ENCODE data around the gene RIPK4.

The RIPK4 gene

DNA sequence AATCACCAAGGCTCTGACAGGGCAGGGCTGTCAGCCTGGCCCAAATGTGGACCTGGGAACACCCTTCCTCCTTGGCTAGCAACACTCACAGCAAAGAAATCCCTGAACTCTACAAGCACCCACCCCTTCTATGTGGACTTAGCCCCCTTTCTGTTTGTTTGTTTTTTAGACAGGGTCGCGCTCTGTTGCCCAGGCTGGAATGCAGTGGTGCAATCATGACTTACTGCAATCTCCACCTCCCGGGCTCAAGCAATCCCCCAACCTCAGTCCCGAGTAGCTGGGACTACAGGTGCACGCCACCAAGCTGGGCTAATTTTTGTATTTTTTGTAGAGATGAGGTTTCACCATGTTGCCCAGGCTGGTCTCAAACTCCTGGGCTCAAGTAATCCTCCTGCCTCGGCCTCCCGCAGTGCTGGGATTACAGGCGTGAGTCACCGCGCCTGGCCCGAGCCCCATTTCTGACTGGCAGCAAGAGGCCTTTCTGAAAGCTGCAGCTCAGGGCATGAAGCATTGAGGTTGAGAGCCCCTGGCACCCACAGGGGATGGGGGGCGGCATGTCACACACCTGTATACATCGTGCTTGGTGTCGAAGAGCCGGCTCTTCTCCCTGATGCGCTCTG lies 16.2 kb downstream of the RIPK4 start:
- no peak overlapping the region for H3K4me3 ChIP-seq (ENCODE audit: low read depth, low read length)
- TF ChIP-seq, protein P1, sequence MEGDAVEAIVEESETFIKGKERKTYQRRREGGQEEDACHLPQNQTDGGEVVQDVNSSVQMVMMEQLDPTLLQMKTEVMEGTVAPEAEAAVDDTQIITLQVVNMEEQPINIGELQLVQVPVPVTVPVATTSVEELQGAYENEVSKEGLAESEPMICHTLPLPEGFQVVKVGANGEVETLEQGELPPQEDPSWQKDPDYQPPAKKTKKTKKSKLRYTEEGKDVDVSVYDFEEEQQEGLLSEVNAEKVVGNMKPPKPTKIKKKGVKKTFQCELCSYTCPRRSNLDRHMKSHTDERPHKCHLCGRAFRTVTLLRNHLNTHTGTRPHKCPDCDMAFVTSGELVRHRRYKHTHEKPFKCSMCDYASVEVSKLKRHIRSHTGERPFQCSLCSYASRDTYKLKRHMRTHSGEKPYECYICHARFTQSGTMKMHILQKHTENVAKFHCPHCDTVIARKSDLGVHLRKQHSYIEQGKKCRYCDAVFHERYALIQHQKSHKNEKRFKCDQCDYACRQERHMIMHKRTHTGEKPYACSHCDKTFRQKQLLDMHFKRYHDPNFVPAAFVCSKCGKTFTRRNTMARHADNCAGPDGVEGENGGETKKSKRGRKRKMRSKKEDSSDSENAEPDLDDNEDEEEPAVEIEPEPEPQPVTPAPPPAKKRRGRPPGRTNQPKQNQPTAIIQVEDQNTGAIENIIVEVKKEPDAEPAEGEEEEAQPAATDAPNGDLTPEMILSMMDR (IDR thresholded peaks at IDR 0.05; ENCODE audit: low read depth, low read length) = no peak
- no peak for DNase-seq (ENCODE audit: low read depth, low spot score)
- in situ Hi-C loops (cut with HindIII; ENCODE audit: low sequenced_read_pairs) = no loop called here

DNA sequence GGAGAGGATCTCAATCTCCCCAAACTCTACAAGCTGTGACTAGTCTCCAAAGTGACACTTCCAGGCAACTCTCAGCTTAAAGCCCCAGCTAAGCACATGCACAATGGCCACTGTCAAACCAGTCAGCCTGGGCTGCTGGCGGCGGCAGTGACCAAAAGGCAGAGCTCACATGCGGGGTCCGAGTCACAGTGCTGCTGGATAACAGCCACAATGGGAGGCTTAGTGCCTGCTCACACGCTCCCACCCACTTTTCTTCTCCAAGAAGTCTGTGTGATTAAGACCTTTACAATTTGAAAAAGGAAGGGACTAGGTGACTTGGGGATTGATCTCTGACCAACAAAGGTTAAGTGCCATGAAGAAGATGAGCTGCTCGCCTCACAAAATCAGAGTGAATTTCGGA lies 16.8 kb downstream of the RIPK4 start:
- in situ Hi-C loops (cut with HindIII; ENCODE audit: low sequenced_read_pairs) = no loop called here
- no peak for DNase-seq (ENCODE audit: low read depth, low spot score)
- TF ChIP-seq, protein P1 (IDR thresholded peaks at IDR 0.05; ENCODE audit: low read depth, low read length) = no peak
- H3K4me3 ChIP-seq (ENCODE audit: low read depth, low read length) = no peak overlapping the region

DNA sequence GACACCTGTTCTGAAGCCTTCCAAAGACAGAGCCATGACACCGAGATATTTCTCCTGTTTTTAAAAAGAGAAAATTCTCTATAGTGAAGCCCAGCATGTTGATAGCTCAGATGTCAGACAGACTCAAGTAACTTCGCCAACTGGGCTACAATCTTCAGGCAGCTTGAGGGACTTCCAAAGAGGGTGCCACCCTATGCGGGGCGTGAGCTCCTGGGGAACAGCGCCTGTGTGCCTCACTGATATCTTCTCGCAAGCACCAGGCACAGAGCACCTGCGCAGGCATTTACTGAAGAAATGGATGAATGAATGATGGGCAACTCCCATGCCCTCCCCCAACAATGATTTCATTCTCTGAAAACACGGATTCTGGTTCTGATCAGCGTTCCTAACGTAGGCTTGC lies 17.6 kb downstream of the RIPK4 start:
- DNase-seq (ENCODE audit: low read depth, low spot score) = no peak
- in situ Hi-C loops (cut with HindIII; ENCODE audit: low sequenced_read_pairs) = no loop called here
- TF ChIP-seq, protein P1 (IDR thresholded peaks at IDR 0.05; ENCODE audit: low read depth, low read length) = no peak
- no peak overlapping the region for H3K4me3 ChIP-seq (ENCODE audit: low read depth, low read length)

GRCh38 chr21:41747943-41748738 lies 18.7 kb downstream of the RIPK4 start:
- TF ChIP-seq, protein P1 (IDR thresholded peaks at IDR 0.05; ENCODE audit: low read depth, low read length) = no peak
- DNase-seq (ENCODE audit: low read depth, low spot score) = no peak
- no peak overlapping the region for H3K4me3 ChIP-seq (ENCODE audit: low read depth, low read length)
- in situ Hi-C loops (cut with HindIII; ENCODE audit: low sequenced_read_pairs) = no loop called here

DNA sequence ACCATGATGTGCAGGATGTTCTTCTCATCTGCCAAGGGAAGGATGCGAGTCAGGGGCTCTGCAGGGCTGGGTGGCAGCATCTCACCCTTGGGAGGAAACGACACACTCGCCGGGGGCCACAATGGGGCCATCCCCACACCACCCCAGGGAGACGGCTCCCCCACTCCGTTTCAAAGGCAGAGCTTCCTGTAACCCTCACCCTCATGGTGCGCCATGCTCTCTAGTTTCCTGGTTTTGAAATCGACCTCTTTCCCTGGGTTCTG lies 20.2 kb downstream of the RIPK4 start:
- in situ Hi-C loops (cut with HindIII; ENCODE audit: low sequenced_read_pairs) = no loop called here
- no peak for DNase-seq (ENCODE audit: low read depth, low spot score)
- H3K4me3 ChIP-seq (ENCODE audit: low read depth, low read length) = no peak overlapping the region
- TF ChIP-seq, protein P1 (IDR thresholded peaks at IDR 0.05; ENCODE audit: low read depth, low read length) = no peak

GRCh38 chr21:41745971-41746743 lies 20.7 kb downstream of the RIPK4 start:
- DNase-seq (ENCODE audit: low read depth, low spot score) = no peak
- TF ChIP-seq, protein P1 (IDR thresholded peaks at IDR 0.05; ENCODE audit: low read depth, low read length) = no peak
- in situ Hi-C loops (cut with HindIII; ENCODE audit: low sequenced_read_pairs) = no loop called here
- H3K4me3 ChIP-seq (ENCODE audit: low read depth, low read length) = no peak overlapping the region

All from astrocyte of the spinal cord (primary cell).